SK-N-SH treated with all-trans-retinoic acid at 6 μM for 48 hours (cell line): ENCODE measurements around the gene PARS2.

Source experiments
- CREB5 ChIP-seq: fragments of 250-450 bp; sonication (Bioruptor Pico); IDR thresholded peaks from 2 replicates; pipeline ENCODE4 v1.5.1; 2020; ENCODE audit warnings: low read depth, mild to moderate bottlenecking, moderate library complexity
- TCF4 ChIP-seq: fragments of 250-450 bp; sonication (Bioruptor Pico); IDR thresholded peaks from 2 replicates; pipeline ENCODE4 v1.8.0; 2021; ENCODE audit warnings: mild to moderate bottlenecking, moderate library complexity, borderline replicate concordance
- ZC3H10 ChIP-seq: fragments of 250-450 bp; sonication (Bioruptor Pico); IDR thresholded peaks from 2 replicates; pipeline ENCODE4 v1.5.1; 2021; ENCODE audit warnings: mild to moderate bottlenecking, moderate library complexity
- ZFP3 ChIP-seq: fragments of 250-450 bp; sonication (Bioruptor Pico); IDR thresholded peaks from 2 replicates; pipeline ENCODE4 v1.5.0; 2020; ENCODE audit warnings: mild to moderate bottlenecking, moderate library complexity
- ZFP30 ChIP-seq: fragments of 450-650 bp; formaldehyde crosslinking; IDR thresholded peaks from 2 replicates; pipeline ENCODE4 v1.5.0; 2022; ENCODE audit warnings: mild to moderate bottlenecking, moderate library complexity
- ZNF70 ChIP-seq: fragments of 450-650 bp; formaldehyde crosslinking; IDR thresholded peaks from 2 replicates; pipeline ENCODE4 v1.5.0; 2020; ENCODE audit warnings: mild to moderate bottlenecking, moderate library complexity

- TF ChIP-seq CREB5 (no peak), ZNF70 (CRISPR knock-in tag) (no peak), TCF4 (CRISPR knock-in tag) (no peak), ZC3H10 (CRISPR knock-in tag) (no peak), ZFP3 (CRISPR knock-in tag) (no peak), ZFP30 (CRISPR knock-in tag) (no peak)
Measured at GRCh38 chr1:54745274-54745673, 19.0 kb downstream of the PARS2 start.
